Naive thymus-derived CD8-positive, alpha-beta T cell (primary cell): ENCODE data around the gene CLOCK. TPM values are rescaled to one million over a fixed set of nuclear protein-coding genes. Genes with fewer than 3 reads are reported as not detected.

Experiments used
- ATAC-seq, 2 donors: fragments of 150-1000 bp; cut with Tn5 transposase in 1 of 2; sonication (Bioruptor Pico), chemical (Tn5 transposase) in 1 of 2; 1 replicate in 1 of 2; 2 replicates in 1 of 2; pipeline ENCODE4 v1.10.0; 2021; ENCODE audit warnings: mild to moderate bottlenecking in 2 of 2, moderate library complexity in 2 of 2
- POLR2A ChIA-PET: fragments of 350-600 bp; sonication (Branson Sonifier 250); formaldehyde crosslinking; loops from one replicate; lab custom pipeline; 2021; ENCODE audit warnings: antibody characterized with exemption; lab: Charles Lee
- DNase-seq, 10 donors: peaks; one replicate each; pipeline versions ENCODE4 v3.0.0 to v3.0.0-alpha.2; 2020 to 2022
- H3K27ac Mint-ChIP-seq, 10 donors: one replicate each; pipeline ENCODE4 v1.8.0; 2020 to 2022; ENCODE audit warnings: mild to moderate bottlenecking in 10 of 10, mixed read lengths in 10 of 10, moderate library complexity in 4 of 10, inconsistent platforms in 1 of 10
- H3K27me3 Mint-ChIP-seq, 5 donors: one replicate each; pipeline ENCODE4 v1.8.0; 2021 to 2022; ENCODE audit warnings: mixed read lengths in 5 of 5
- H3K36me3 Mint-ChIP-seq, 3 donors: one replicate each; pipeline ENCODE4 v1.8.0; 2020 to 2022; ENCODE audit warnings: mixed read lengths in 3 of 3, mild to moderate bottlenecking in 2 of 3, inconsistent platforms in 1 of 3
- H3K4me1 Mint-ChIP-seq, 4 donors: one replicate each; pipeline ENCODE4 v1.8.0; 2021 to 2022; ENCODE audit warnings: mixed read lengths in 4 of 4
- H3K4me3 Mint-ChIP-seq, 10 donors: one replicate each; pipeline ENCODE4 v1.8.0; 2020 to 2022; ENCODE audit warnings: mild to moderate bottlenecking in 10 of 10, mixed read lengths in 10 of 10, moderate library complexity in 6 of 10, inconsistent platforms in 1 of 10
- H3K9me3 Mint-ChIP-seq, 9 donors: one replicate each; pipeline ENCODE4 v1.8.0; 2020 to 2022; ENCODE audit warnings: mixed read lengths in 9 of 9, mild to moderate bottlenecking in 3 of 9, inconsistent platforms in 1 of 9, moderate library complexity in 1 of 9
- polyA plus RNA-seq, 3 donors: library from polyadenylated mRNA; unstranded; fragments of 300-500 nt; fragmentation: Illumina TruSeq; gene quantifications; one replicate each; pipeline ENCODE4 v1.2.3, GENCODE V29; 2021
- total RNA-seq, 8 experiments: library from RNA in 2 of 8; stranded (reverse) in 2 of 8; gene quantifications; one replicate each; pipeline ENCODE4 v1.2.3 and lab custom pipeline; 2021 to 2026

Gene CLOCK
- total and polyA plus RNA-seq, 5 experiments from 2014 or later: 4.8 to 12.6 (median 5.2) TPM

GRCh38 chr4:55399581-55399980, 147.1 kb downstream of the CLOCK start:
- Mint-ChIP-seq H3K9me3 (no peaks in the 10 kb centered on the region), H3K27me3 (no peaks in the 10 kb centered on the region), H3K36me3 (peaks cover 0 to 38% (median 0%) of the 10 kb centered on the region in 3 donors), H3K4me1 (peaks cover 21 to 59% (median 52%) of the 10 kb centered on the region in 4 donors), H3K27ac (peak overlapping the region in 3 of 10 donors; percentile 2 to 12 (median 5)), H3K4me3 (peak overlapping the region in 8 of 10 donors; percentile 50 to 93 (median 70))
- DNase-seq: no peak
- POLR2A ChIA-PET: no interaction called here
- ATAC-seq: no peak

GRCh38 chr4:55398966-55399365, 147.7 kb downstream of the CLOCK start:
- Mint-ChIP-seq H3K36me3 (peaks cover 0 to 34% (median 0%) of the 10 kb centered on the region in 3 donors), H3K27me3 (no peaks in the 10 kb centered on the region), H3K4me1 (peaks cover 22 to 57% (median 54%) of the 10 kb centered on the region in 4 donors), H3K9me3 (no peaks in the 10 kb centered on the region), H3K27ac (peak overlapping the region in 4 of 10 donors; percentile 2 to 39 (median 8)), H3K4me3 (peak overlapping the region in 9 of 10 donors; percentile 46 to 93 (median 69))
- ATAC-seq (no peak), DNase-seq (no peak)
- POLR2A ChIA-PET: interaction anchor here (1.0 kb wide), 1 partner anchor 147 kb away, joined by 3 read pairs; no protein-coding TSS in a partner anchor

GRCh38 chr4:55398461-55398860, 148.2 kb downstream of the CLOCK start:
- Mint-ChIP-seq H3K27me3 (no peaks in the 10 kb centered on the region), H3K4me1 (peaks cover 20 to 53% (median 50%) of the 10 kb centered on the region in 4 donors), H3K27ac (peak overlapping the region in 7 of 10 donors; percentile 2 to 80 (median 57)), H3K36me3 (peaks cover 0 to 29% (median 0%) of the 10 kb centered on the region in 3 donors), H3K4me3 (peak overlapping the region; percentile 37 to 93 (median 87)), H3K9me3 (no peaks in the 10 kb centered on the region)
- DNase-seq (no peak), ATAC-seq (no peak)
- POLR2A ChIA-PET: interaction anchor here (0.6 to 1.0 kb wide), 3 partner anchors 49 to 147 kb away, joined by 3 to 4 read pairs (median 3); no protein-coding TSS in a partner anchor

- Mint-ChIP-seq H3K27ac (peak overlapping the region; percentile 57 to 94 (median 76)), H3K27me3 (no peaks in the 10 kb centered on the region), H3K4me3 (peak overlapping the region; percentile 79 to 93 (median 87)), H3K4me1 (peaks cover 20 to 51% (median 48%) of the 10 kb centered on the region in 4 donors), H3K9me3 (no peaks in the 10 kb centered on the region), H3K36me3 (peaks cover 0 to 24% (median 0%) of the 10 kb centered on the region in 3 donors)
- DNase-seq (no peak), ATAC-seq (no peak)
- POLR2A ChIA-PET: interaction anchor here (0.7 kb wide), 1 partner anchor 50 kb away, joined by 3 read pairs; no protein-coding TSS in a partner anchor
Observed at GRCh38 chr4:55397520-55398321, 149.0 kb downstream of the CLOCK start.

- H3K4me3 Mint-ChIP-seq: peak overlapping the region; percentile 79 to 93 (median 87)
- H3K4me1 Mint-ChIP-seq: peaks cover 20 to 51% (median 47%) of the 10 kb centered on the region in 4 donors
- POLR2A ChIA-PET: interaction anchor here (0.7 kb wide), 1 partner anchor 149 kb away, joined by 5 read pairs; the partner anchor contains the start of gene CLOCK
- no peak for ATAC-seq
- peak overlapping the region; percentile 3 to 94 (median 74) for H3K27ac Mint-ChIP-seq
- no peak for DNase-seq
- no peaks in the 10 kb centered on the region for H3K27me3 Mint-ChIP-seq
- H3K36me3 Mint-ChIP-seq: peaks cover 0 to 24% (median 0%) of the 10 kb centered on the region in 3 donors
- H3K9me3 Mint-ChIP-seq: no peaks in the 10 kb centered on the region
Observed at GRCh38 chr4:55397126-55397436, 149.6 kb downstream of the CLOCK start.

- peak in 9 of 10 donors; percentile 2 to 32 (median 18) for DNase-seq
- H3K27ac Mint-ChIP-seq: peak overlapping the region; percentile 55 to 99 (median 78)
- peak overlapping the region; percentile 87 to 100 (median 94) for H3K4me3 Mint-ChIP-seq
- no peaks in the 10 kb centered on the region for H3K27me3 Mint-ChIP-seq
- peaks cover 0 to 24% (median 0%) of the 10 kb centered on the region in 3 donors for H3K36me3 Mint-ChIP-seq
- ATAC-seq: peak; percentile 2 to 16
- H3K4me1 Mint-ChIP-seq: peaks cover 20 to 51% (median 47%) of the 10 kb centered on the region in 4 donors
- no peaks in the 10 kb centered on the region for H3K9me3 Mint-ChIP-seq
- POLR2A ChIA-PET: interaction anchor here (0.6 to 2.2 kb wide), 11 partner anchors 12 to 1039 kb away, joined by 3 to 16 read pairs (median 5); partner anchors contain the start of genes AASDH, CEP135, CLOCK and EXOC1
Observed at GRCh38 chr4:55396308-55397125, 150.2 kb downstream of the CLOCK start.

GRCh38 chr4:55395529-55396307, 151.0 kb downstream of the CLOCK start, which contains the start of gene TMEM165:
Gene TMEM165 (plus strand): TSS chr4:55395957. CDS start chr4:55396190, 233 bp downstream.
- ATAC-seq (peak; percentile 93 to 94), DNase-seq (peak; percentile 81 to 92 (median 86))
- H3K4me1 Mint-ChIP-seq: peaks cover 20 to 44% (median 40%) of the 10 kb centered on the region in 4 donors
- H3K27me3 Mint-ChIP-seq: no peaks in the 10 kb centered on the region
- peaks cover 0 to 18% (median 0%) of the 10 kb centered on the region in 3 donors for H3K36me3 Mint-ChIP-seq
- H3K4me3 Mint-ChIP-seq: peak within 1 kb of the TSS; percentile 93 to 100 (median 98)
- no peaks in the 10 kb centered on the region for H3K9me3 Mint-ChIP-seq
- H3K27ac Mint-ChIP-seq: peak within 1 kb of the TSS; percentile 95 to 100 (median 98)
- POLR2A ChIA-PET: interaction anchor here (0.6 to 2.2 kb wide), 12 partner anchors 13 to 1040 kb away, joined by 3 to 16 read pairs (median 4); partner anchors contain the start of genes AASDH, CEP135, CLOCK and EXOC1

GRCh38 chr4:55395218-55395528, 151.5 kb downstream of the CLOCK start:
- DNase-seq (no peak), ATAC-seq (no peak)
- Mint-ChIP-seq H3K27ac (peak overlapping the region; percentile 95 to 100 (median 98)), H3K27me3 (no peaks in the 10 kb centered on the region), H3K4me3 (peak overlapping the region; percentile 93 to 100 (median 98)), H3K4me1 (peaks cover 20 to 40% (median 37%) of the 10 kb centered on the region in 4 donors), H3K9me3 (no peaks in the 10 kb centered on the region), H3K36me3 (peaks cover 0 to 13% (median 0%) of the 10 kb centered on the region in 3 donors)
- POLR2A ChIA-PET: interaction anchor here (0.8 to 2.2 kb wide), 10 partner anchors 14 to 992 kb away, joined by 3 to 16 read pairs (median 5); partner anchors contain the start of genes AASDH, CEP135, CLOCK and EXOC1

- Mint-ChIP-seq H3K27ac (peak overlapping the region in 3 of 10 donors; percentile 12 to 95 (median 54)), H3K9me3 (no peaks in the 10 kb centered on the region), H3K36me3 (peaks cover 0 to 9% (median 0%) of the 10 kb centered on the region in 3 donors), H3K4me1 (peaks cover 18 to 32% (median 29%) of the 10 kb centered on the region in 4 donors), H3K4me3 (peak overlapping the region in 7 of 10 donors; percentile 26 to 99 (median 41)), H3K27me3 (no peaks in the 10 kb centered on the region)
- POLR2A ChIA-PET: interaction anchor here (0.8 to 2.3 kb wide), 2 partner anchors 152 to 155 kb away, joined by 3 to 6 read pairs; no protein-coding TSS in a partner anchor
- ATAC-seq (no peak), DNase-seq (no peak)
Observed at GRCh38 chr4:55393461-55394320, 153.0 kb downstream of the CLOCK start.

- Mint-ChIP-seq H3K27ac (no peak overlapping the region), H3K4me3 (no peak overlapping the region), H3K9me3 (no peaks in the 10 kb centered on the region), H3K36me3 (no peaks in the 10 kb centered on the region), H3K27me3 (no peaks in the 10 kb centered on the region), H3K4me1 (no peaks in the 10 kb centered on the region)
- ATAC-seq (no peak), DNase-seq (no peak)
- POLR2A ChIA-PET: no interaction called here
Observed at GRCh38 chr4:55386840-55387239, 159.9 kb downstream of the CLOCK start.
